Measurements from ENCODE around the gene HOXA9.

- TF ChIP-seq CTCF (optimal IDR thresholded peaks at IDR 0.05 in 1 of 3, IDR thresholded peaks at IDR 0.05 in 1 of 3, conservative IDR thresholded peaks at IDR 0.05 in 1 of 3; ENCODE audit: extremely low read depth in 1 of 3, insufficient read depth in 2 of 3, low read length in 3 of 3) = no peak
- TF ChIP-seq EZH2 (IDR thresholded peaks at IDR 0.05; ENCODE audit: low read length) = no peak
Measured at GRCh38 chr7:27138472-27138871, 26.9 kb downstream of the HOXA9 start.

All from keratinocyte (primary cell).